Measurements from ENCODE around the gene NCMAP.

- no peak for TF ChIP-seq CTCF (optimal IDR thresholded peaks at IDR 0.05 in 1 of 3, IDR thresholded peaks at IDR 0.05 in 1 of 3, conservative IDR thresholded peaks at IDR 0.05 in 1 of 3; ENCODE audit: extremely low read depth in 1 of 3, insufficient read depth in 2 of 3, low read length in 3 of 3)
- no peak for TF ChIP-seq EZH2 (IDR thresholded peaks at IDR 0.05; ENCODE audit: low read length)
Measured at GRCh38 chr1:24639881-24640280, 84.0 kb downstream of the NCMAP start.

Data from keratinocyte (primary cell).